Stimulated activated CD4-positive, alpha-beta T cell treated with anti-CD3 and anti-CD28 coated beads, Interleukin-2, amount 100 ng/mL, for 48 hours (primary cell): ENCODE data around the gene DNAH8.

Experiments
- DNase-seq, 2 donors: peaks; one replicate each; pipeline ENCODE4 v3.0.0-alpha.2; 2020

Gene DNAH8

GRCh38 chr6:39026175-39026574 lies 311.1 kb downstream of the DNAH8 start:
- no peak for DNase-seq

- peak; percentile 50 to 59 for DNase-seq
Observed at GRCh38 chr6:39029156-39030011, 314.3 kb downstream of the DNAH8 start.

DNA sequence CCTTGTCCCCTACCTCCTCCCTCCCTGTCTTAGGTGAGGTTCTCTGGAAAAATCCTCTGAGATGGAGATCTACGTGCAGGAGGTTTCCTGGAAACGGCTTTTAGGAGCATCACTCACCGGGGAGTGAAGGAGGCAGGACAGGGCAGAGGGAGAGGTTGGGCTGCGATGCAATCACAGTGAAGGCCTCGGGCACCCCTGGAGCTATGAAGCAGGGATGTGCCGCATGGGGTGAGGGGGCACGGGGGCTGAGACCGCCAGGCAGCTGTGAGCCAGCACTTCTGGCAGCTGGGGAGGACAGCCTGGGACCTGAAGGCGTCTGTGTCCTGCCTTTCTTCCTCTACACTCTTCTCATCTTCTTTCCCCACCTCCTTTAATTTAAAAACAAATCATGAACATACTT lies 320.6 kb downstream of the DNAH8 start:
- DNase-seq = no peak

DNA sequence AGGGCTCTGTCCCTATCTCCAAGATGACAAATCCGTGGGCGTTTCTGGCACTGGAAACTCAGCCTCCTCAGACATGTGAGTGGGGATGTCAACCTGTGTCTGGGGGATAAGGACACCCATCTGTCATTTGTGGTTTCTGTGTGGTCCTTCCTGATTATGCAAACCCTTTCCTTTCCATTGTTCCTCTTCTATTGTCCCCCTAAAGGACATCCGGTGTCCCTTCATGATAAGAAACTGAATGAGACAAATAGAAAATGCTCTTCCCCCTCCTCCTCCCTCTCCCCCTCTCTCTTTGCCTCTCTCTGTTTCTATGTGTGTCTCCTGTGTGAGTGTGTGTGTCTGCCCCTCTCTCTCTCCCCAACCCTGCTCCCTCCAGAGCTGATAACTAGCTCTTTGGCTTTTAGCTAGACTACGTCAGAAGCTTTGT lies 322.0 kb downstream of the DNAH8 start:
- no peak for DNase-seq

DNA sequence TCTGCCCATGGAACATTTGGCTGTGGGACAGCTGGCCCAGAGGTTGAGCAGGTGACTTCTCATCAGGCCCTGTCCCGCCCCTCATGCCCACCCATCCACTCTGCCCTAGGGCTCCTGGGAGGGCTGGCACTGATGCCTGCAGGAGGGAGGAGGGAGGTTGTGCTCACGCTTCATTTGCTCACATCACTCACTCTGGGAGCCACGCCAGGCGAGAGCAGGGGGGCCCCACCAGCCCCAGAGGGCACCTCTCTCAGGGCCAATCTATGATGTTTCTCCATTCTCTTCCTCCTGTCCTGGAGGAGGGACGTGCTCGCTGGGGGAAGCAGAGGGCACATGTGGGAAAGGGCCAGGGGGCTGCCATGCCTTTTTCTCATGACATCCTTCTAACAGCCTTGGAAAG lies 322.6 kb downstream of the DNAH8 start:
- no peak for DNase-seq

DNA sequence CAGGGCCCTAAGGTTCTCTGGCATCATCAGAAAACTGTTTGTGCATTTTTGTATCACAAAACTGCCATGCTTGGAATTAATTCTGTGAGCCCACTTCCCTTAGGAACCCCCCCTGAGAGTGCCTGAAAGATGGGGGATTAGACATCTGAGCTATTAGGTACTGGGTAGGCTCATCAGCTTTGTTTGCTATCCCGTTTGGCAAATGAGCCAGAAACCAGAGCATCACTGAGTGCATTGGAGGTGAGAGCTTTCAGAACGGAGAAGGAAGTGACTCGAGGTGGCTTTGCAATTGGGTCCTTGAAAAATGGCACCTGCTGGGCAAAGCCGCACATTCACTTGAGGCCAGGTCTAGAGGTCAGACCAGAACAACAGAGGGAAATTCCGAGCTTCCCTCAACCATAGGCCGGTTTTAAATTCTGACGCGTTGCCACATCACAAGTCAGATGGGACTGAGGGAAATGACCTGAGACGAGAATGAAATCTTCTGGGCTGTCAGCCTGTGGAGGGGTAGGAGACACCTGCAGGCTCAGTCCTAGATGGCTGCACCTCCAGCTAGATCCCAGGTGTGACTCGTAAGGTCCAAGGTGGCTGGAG lies 325.1 kb downstream of the DNAH8 start:
- DNase-seq = no peak

- no peak for DNase-seq
Observed at GRCh38 chr6:39041072-39041471, 326.0 kb downstream of the DNAH8 start.

DNA sequence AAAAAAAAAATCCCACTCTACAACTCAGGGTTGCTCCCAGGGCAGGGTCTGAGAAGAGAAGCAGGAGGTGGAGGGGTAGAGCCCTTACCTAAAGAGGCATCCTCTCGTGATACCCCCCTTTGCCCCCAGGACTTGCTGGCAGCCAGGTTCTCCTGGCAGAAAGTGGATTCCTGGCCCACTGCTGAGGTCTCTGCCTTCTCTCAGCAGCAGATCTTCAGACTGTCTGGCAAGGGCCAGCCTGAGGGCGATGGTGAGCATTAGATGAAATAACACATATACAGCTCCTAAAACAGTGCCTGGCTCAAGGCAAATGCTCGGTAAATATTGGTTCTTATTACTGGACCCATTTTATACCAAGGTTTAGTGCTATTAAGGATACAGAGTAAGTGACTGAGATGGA lies 328.7 kb downstream of the DNAH8 start:
- no peak for DNase-seq

GRCh38 chr6:39044181-39044580 lies 329.1 kb downstream of the DNAH8 start:
- no peak for DNase-seq

DNA sequence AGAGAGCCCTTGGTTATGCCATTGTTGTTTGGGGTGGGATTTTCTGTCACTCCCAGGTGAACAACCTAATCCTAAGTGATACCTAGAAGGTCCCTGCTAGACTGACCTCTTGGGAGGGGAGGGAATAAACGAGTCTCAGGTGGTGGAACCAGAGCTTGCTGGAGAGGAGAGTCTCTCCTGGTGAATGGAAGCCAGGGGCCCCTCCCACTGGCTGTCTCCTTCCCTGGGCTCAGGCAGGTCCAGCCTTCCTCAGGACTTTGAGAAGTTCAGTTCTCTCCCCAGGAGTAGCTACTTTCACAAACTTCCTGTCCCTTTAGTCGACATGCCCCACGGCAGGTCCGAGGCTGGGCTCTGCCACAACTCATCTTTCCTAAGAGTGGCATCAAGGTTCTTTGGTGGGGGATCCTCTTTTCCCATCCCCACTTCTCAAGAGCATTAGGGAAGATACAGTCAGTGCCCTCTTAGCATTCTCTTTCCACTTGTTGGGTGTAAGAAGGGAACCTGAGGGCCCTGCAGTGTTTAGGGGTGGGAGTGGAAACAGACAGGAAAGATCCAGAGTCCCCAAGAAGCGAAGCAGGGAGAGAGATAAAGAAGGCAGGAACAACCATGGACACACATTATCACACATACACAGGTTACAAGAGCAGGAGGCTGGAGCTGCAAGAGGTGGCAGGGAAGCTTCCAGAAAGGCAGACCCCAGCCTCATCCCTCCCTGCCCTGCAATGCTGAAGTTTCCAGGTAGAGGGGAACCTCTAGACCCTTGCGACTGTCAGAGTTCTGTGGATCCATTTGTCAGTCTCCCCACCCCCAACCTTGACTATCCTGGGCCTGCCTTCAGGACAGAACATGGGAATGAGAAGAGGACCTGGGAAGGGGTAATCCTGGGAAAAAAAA lies 332.6 kb downstream of the DNAH8 start:
- no peak for DNase-seq

DNA sequence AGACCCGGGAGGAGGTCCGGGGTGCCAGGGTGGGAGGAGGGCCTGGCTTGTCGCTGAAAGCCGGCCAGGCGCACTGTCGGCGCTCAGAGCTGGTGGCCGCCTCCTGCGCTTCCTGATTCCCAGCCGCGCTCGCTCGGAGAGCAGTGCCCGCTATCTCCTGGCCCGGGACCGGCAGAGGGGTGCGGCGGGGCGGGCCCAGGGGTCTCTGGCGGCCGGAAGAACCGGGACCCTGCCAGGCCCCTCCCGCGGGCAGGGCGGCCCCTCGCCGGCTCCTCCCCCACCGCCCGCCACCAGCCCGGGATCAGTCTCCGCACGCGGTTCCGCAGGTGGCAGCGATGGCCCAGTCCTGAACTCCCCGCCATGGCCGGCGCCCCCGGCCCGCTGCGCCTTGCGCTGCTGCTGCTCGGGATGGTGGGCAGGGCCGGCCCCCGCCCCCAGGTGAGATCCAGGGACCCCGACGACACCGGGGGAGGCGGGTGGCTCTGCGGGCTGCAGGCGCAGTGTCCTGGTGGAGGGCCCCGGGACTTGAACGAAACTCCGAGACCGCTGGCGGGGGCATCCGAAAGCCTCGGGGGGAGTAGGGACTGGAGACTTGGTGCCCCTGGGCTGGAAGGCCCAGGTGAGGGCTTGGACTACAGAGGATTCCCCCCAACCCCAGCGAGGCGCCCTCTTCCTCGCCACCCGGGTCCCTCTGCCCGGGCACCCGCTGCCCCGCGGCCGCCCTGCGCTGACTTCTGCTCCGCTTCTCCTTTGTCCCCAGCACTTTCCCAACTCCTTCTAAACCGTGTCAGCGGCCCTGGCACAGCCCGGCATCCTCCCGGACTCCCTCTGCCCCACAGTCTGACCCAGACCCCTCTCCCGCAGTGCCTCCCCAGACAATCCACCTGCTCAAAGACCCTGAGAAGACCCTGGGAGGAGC lies 333.6 kb downstream of the DNAH8 start, which contains the start of gene GLP1R:
GLP1R (plus strand) TSS at position 301 of the 919 bp plus-strand sequence; CDS start at position 361, 60 bp downstream.
- DNase-seq = no peak

- DNase-seq = no peak
Observed at GRCh38 chr6:39049575-39050283, 334.6 kb downstream of the DNAH8 start.

DNA sequence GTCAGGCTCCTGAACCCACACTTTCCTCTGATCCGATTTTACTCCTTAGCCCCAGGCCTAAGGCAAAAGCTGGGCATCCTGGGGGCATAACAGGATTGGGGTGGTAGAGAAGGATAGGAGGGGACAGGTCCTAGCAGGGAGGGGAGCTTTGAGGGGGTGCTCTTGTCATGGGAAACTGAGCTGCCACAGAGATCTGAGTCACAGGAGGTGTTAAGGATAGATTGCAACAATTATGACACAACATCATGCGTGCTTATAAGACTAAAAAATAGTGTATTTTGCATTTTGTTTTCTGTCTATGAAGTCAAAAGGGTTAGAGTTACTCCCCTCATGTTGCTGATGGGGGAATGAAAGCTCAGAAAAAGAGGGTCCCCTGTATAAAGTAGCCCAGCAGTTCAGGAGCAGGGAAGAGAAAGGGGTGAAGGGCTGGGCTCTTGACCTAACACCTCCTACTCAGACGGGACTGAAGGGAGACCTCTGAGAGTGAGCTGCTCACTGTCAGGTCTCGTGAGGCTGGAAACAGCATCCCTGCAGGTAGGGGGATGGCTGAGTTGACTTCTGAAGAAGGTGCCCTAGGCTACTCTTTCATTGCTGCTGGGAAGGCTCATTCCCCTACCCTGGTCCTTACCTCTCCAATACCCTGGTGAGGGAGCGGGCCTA lies 335.5 kb downstream of the DNAH8 start:
- no peak for DNase-seq

DNA sequence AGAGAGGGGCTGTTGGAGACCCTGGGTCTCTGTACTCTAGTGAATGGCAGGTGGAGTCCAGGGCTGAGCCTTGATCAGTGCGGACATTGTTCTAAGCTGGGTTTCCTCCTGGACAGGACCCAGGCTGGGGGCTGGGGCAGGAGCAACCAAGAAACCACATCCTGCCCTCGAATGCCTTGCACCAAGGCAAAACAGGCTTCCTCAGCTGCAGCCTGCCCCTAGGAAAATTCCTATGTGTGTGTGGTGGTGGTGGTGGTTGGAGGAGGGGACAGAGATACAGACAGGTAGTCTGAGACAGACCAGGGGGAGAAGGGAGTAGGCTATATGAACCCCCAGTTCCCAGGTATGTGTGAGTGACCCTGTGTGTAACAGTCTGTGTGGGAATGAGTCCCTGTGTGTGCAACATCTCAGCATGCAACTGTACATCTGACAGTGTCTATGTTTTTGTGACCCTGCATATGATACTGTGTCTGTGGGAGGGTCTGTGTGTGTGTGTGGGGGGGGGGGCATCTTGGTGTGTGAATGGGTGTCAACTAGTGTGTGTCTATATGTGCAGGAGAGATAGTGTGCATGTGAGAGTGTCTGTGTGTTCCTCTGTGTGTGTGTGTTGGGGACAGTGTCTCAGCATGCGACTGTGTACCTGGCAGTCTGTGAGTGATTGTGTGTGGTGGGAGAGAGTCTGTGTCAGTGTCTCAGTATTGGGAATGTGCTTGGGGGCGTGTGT lies 336.4 kb downstream of the DNAH8 start:
- no peak for DNase-seq

DNA sequence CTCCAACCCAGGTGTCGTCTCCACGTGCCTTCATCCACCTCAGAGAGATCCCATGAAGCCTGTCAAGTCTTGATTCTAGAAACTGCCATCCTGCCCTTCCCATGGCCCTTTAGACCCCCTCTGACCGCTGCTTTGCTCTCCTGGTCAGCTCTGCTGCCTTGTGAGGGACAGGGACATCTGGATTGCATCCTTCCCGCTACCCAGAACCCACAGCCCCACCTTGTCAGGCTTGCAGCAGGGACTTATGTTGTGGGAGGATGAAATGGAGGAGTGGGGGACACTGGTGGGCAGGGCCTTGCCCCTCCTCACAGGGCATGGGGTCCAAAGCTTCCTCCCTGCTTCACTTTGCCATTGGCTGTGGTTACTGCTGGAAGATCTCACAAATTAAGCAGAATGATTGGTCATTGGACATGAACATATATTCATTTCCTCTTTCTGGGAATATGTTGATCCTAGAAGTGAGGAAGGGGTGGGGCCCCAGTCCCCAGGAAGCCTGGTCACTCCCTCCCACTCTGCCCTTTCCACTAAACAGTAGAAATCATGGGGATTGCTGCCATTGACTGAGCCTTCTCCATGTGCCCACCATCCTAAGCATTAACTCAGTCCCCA lies 338.0 kb downstream of the DNAH8 start:
- no peak for DNase-seq

DNA sequence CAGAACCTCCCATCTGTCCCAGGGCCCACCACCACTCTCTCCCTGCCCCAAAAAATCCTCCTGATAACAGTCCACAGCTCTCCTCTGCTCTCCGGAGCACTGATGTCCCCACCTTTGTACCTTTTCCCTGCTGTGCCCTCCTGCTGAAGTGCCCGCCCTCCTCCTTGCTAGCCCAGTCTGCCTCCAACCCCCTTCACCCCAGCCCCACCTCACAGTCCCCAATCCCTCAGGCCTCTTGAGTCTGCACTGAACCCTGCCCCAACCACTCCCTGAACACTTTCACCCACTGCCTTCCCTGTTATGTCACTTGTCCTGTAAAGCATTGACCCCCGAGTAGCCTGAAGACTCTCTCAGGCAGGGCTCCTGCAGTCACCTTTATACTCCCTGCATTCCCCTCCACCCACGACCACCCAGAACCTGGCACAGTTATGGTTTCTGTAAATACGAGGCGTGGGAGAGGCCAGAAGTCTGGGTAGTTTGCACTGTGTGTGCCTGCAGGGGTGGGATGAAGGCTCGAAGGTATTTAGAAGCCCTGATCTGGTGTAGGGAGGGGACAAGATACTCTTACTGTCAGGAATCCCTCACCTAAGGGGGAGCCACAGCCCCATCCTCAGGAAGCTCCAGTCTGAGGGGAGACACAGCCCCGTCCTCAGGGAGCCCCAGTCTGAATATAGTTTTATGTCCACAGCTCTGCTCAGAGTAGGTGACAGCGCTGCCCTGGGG lies 338.9 kb downstream of the DNAH8 start:
- no peak for DNase-seq

- no peak for DNase-seq
Observed at GRCh38 chr6:39054577-39055142, 339.5 kb downstream of the DNAH8 start.

- no peak for DNase-seq
Observed at GRCh38 chr6:39055661-39056060, 340.6 kb downstream of the DNAH8 start.

GRCh38 chr6:39056191-39056590 lies 341.1 kb downstream of the DNAH8 start:
- DNase-seq = no peak
